GM20431 (cell line): ENCODE data around the gene SLC9A3.

ENCODE experiments used
- in situ Hi-C: fragments of 300-500 bp; cut with MseI, MboI; formaldehyde crosslinking; loops from one replicate; pipeline ENCODE4 v1.15.0; 2020; ENCODE audit warnings: low sequenced_read_pairs; ENCODE audit not compliant: unreplicated experiment

Gene SLC9A3

DNA sequence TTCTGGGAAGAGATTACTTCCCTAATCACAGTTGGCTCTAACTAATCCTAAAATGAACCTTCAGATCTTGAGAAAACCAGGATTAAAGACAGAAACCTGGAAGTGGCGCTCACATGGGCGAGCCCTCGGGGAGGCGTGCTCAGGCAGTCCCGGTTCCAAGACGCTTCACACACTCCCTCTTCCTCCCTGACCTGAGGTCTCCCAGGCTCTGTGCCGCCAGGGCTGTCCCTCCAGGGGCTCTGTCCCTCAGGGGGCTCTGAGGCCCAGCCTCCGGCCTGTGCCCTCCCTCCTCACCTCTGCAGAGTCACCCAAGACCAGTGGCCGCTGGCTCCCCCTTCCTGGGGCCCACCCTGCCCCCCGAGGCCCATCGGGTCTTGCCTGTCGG is 10.2 kb downstream of the SLC9A3 start:
- in situ Hi-C loops = no loop called here

DNA sequence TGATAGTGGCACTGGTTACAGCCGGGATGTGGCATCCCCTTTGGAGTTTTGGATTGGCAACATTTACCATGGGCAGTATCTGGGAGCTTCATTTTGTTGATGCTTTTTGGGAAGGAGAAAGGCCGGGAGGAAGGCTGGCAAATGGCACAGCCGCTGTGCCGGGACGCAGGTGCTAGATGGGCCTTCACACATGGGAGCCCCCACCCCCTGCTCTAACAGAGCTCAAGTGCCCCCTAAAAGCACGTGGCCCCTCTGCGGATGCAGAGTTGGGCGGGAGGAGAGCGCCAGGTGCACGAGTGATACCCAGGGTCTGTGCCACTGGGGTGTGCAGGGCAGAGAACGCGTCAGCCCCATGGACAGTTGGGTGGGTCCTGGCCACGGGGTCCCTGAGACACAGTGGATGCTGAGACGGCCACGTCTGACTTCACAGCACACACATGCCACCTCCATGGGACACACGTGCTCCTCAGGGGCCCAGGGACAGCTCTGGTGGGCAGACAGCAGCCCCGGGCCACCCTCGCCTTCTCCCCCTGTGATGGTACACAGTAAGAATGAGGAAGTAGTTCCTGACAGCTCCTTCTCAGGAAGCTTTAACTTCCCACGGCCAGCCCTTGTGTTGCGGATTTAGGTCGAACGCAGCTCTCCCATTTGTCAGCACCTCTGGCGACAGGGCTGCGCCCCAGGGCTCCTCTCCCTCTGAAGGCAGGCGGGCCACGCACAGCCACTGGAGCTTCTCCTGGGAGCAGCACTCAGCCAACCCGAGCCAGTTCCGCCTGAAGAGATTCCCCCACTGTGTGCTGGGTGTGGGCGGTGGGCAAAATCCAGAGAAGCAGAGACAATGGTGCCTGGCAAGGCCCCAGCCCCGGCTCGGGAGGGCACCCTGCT is 10.8 kb downstream of the SLC9A3 start:
- in situ Hi-C loops = no loop called here

GRCh38 chr5:511476-511875 is 12.8 kb downstream of the SLC9A3 start:
- in situ Hi-C loops = no loop called here

GRCh38 chr5:510521-510920 is 13.7 kb downstream of the SLC9A3 start:
- in situ Hi-C loops = no loop called here

DNA sequence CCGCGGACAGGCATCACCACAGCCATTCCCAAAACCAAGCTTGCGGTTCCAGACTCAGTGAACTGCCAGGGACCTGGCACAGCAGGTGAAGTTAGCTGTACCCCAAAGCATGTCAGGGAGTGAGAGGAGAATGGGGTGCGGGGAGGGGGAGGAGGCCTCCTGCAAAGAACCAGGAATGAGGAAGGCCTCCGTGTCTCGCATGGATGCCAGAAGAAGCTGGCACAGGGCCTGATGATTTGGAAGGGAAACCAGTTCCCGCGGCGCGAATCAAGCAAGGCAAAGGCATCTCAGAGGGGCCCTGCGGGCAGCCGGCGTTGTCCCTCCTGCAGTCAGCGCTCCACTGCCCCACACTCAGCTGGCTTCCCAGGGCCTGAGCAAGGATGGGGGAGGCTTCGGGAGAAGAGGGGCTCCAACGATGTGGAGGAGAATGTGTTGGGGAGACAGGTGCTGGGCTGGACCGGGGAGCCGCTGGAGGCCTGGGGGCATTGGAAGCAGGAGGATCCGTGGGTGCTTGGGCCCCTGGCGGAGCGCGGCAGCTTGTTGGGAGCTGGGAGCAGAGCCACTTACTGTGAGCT is 14.6 kb downstream of the SLC9A3 start:
- in situ Hi-C loops = loop anchor here (10.0 kb wide), 1 partner anchor 85 kb away; no protein-coding TSS in a partner anchor

DNA sequence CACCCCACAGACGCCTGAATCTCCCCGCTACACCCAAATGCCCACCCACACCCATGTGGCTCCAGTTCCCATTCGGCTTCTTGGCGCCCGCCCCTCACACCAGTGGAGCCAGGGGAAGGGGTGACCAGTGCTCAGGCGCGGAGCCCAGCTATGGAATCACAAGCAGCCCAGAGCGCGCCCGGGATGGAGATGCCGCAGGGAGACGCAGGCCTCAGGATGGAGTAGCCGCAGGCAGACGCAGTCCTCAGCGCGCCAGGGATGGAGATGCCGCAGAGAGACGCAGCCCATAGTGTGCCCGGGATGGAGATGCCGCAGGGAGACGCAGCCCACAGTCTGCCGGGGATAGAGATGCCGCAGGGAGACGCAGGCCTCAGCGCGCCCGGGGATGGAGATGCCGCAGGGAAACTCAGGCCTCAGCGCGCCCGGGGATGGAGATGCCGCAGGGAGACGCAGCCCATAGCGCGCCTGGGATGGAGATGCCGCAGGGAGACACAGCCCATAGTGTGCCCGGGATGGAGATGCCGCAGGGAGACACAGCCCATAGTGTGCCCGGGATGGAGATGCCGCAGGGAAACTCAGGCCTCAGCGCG is 16.2 kb downstream of the SLC9A3 start:
- in situ Hi-C loops = loop anchor here (10.0 kb wide), 1 partner anchor 87 kb away; no protein-coding TSS in a partner anchor

GRCh38 chr5:505951-506525 is 18.2 kb downstream of the SLC9A3 start:
- in situ Hi-C loops = loop anchor here (10.0 kb wide), 1 partner anchor 89 kb away; no protein-coding TSS in a partner anchor

DNA sequence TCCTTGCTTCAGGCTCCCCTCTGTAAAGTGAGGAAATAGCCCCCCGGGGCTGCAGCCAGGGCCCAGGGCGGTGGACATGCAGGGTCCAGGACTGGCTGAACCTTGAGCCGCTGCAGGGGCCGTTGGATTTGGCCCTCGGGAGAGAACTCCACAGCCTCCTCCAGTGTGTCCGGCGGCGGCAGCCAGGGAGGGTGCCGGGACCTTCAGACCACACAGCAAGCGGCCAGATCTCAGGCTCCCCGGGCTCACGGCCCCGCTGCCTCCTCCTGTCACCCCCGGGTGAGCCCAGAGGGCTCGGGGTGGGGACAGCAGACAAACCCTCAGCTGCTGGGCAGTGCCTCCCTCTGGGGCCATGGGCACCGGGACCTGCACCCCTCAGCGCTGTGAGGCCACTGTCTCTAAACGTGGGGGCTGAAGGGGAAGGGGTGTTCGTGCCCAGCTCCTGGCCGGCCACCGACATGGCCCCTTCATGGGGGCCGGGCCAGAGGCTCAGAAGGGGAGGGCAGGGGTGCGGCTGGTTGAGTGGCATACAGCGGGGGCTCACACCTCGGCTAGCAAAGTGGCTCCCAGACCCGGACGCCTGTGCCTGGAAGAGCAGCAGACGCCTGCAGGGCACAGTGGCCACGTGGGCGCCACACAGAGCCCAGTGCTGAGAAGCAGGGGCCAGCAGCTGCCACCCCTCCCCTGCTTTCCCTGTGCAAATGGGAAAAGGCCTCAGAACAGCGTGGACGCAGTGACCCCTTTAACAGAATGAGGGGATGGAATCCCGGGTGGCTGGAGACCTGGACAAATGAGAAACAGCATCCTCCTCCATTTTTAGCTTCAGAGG is 19.7 kb downstream of the SLC9A3 start:
- in situ Hi-C loops = loop anchor here (10.0 kb wide), 1 partner anchor 90 kb away; no protein-coding TSS in a partner anchor

DNA sequence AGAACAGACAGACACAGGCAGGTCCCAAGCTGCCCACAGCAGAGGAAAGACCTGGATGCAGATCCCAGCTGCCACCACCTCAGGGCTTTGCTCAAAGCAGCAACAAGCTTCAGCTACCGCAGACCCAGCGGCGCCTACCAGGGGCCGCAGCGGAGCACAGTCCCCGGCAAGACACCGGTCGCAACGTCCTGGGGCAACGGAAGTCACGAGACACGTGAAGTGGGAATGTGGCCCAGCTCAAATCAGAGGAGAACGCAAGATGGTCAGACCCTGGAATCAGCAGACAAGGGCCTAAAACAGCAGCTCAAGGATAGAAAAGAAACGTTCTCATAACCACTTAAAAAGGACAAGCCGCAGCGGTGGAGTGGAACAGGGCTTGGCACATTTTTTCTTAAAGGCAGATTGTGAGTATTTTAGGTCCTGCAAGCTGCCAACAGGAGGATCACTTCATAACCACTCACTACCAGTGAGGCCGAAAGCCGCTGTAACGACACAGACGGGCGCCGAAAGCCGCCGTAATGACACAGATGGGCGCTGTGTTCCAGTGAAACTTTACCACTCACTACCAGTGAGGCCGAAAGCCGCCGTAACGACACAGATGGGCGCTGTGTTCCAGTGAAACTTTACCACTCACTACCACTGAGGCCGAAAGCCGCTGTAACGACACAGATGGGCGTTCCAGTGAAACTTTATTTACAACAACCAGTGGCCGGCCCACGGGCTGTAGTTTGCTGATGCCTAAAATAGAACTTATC is 21.7 kb downstream of the SLC9A3 start:
- in situ Hi-C loops = loop anchor here (10.0 kb wide), 1 partner anchor 92 kb away; no protein-coding TSS in a partner anchor

GRCh38 chr5:501831-502184 is 22.4 kb downstream of the SLC9A3 start:
- in situ Hi-C loops = loop anchor here (10.0 kb wide), 1 partner anchor 93 kb away; no protein-coding TSS in a partner anchor

- in situ Hi-C loops = loop anchor here (10.0 kb wide), 1 partner anchor 94 kb away; no protein-coding TSS in a partner anchor
Measured at GRCh38 chr5:501105-501830, 23.0 kb downstream of the SLC9A3 start.

DNA sequence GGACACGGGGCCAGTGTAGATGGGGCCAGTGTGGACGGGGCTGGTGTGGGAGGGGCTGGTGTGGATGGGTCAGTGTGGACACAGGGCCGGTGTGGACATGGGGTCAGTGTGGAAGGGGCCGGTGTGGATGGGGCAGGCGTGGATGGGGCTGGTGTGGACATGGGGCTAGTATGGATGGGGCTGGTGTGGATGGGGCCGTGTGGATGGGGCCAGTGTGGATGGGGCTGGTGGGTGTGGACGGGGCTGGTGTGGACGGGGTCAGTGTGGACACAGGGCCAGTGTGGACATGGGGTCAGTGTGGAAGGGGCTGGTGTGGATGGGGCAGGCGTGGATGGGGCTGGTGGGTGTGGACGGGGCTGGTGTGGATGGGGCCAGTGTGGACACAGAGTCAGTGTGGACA is 23.8 kb downstream of the SLC9A3 start:
- in situ Hi-C loops = loop anchor here (10.0 kb wide), 1 partner anchor 94 kb away; no protein-coding TSS in a partner anchor

DNA sequence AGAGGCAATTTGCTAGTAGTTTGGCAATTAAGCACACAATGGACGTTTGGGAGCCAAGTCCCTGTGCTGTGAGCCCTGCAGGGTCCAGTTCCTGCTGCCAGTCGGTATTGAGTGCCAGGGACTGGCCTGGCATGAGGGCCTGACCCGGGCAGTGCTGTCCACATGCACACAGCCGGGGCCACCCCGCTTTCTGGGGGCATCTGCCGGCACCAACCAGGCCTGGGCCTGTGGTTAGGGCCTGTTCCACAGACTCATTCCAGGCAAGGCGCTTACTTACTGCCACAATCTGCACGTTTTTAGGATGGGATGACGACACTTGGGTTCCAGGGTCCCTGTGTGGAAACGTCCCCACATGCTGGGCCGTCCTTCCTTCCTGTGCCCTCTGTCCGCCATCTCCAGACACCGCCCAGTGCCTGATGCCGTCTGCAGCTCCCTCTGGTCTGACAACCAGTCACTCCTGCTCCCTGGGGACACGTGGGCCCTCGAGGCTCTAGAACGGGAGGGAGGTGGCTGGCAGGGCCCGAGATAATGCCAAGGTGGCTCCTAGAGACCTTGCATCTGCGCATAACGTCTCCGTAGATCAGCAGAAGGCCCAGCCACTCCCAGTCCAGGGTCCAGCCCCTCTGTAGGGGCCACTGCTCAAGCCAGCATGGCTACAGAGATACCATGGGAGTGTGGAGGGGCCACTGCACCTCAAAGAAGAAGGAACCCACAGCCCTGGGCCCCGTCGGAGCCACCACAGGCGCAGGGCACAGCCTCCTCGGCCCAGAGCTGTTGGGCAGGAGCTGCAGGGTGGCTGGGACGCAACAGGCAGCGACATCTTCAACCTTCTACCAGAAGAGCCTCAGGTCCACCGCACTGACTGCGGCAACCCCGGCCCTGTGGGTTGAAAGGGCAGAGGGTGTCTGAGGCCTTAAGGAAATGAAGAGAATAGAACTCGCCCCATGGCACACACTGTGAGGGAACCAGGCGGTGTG is 24.7 kb downstream of the SLC9A3 start:
- in situ Hi-C loops = loop anchor here (10.0 kb wide), 1 partner anchor 95 kb away; no protein-coding TSS in a partner anchor

DNA sequence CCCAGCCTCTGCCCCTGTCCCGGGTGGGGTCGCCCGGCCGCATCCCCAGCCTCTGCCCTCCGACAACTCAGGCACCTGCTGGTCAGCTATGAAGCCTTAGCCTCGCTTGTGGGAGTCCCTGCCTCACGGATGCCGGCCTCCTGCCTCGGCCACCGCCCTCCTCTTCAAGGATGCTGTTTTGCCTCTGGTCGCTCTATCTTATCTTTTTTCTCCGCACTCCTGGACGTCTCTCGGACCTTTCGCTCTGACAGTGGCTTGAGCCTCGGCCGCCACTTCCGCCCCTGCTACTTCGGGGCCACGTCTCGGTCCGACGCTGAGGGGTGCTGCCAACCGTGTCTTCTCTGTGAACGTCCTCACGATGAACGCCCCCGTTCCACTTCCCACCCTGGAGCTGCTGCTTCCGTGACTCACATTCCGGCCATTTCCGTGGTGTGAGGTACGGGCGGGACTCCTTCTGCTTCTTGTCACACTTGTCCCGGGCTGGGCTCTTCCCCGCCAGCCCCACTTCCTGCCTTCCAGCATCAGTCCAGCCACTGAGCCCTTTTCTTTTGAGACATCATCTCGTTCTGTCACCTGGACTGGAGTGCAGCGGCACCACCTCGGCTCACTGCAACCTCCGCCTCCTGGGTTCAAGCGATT is 26.3 kb downstream of the SLC9A3 start:
- in situ Hi-C loops = no loop called here

GRCh38 chr5:497090-497700 is 27.1 kb downstream of the SLC9A3 start:
- in situ Hi-C loops = no loop called here

- in situ Hi-C loops = no loop called here
Measured at GRCh38 chr5:496028-496427, 28.2 kb downstream of the SLC9A3 start.
